GM10847 (cell line): ENCODE results near the gene CD109.

ENCODE experiments used
- POLR2A ChIP-seq: IDR thresholded peaks from 2 replicates; pipeline ENCODE4 v1.6.1; 2011; ENCODE audit not compliant: insufficient read length; ENCODE audit errors: extremely low read depth

CD109 gene

DNA sequence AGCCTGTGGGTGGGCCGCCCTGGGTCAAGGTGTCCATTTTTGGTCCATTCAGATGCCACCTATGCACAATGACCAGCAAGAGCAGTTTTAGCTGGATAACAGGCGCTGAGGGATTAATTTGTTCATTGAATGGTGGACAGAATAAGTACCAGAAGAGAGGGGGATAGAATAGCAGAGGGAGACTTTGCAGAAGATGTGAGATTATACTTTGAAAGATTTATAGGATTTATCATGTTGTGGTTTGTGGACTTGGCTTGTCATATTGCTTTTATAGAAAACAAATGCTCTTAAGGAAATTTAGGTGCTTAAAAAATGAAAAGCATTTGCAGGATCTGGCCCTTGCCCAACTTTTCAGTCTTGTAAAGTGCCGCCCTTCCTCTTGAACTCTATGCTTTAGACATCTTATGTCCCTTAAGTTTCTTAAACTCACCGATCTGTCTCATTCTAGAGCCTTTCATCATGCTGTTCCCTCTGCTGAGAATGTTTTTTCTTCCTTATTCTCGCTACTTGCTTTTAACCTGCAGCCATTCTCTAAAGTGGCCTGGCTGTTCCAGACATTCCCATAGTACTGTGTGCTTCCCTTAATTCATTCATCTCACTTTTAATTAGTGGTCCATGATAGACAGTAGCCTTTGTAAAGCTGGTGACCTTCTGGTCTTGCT, 42.5 kb downstream of the CD109 start:
- no peak for TF ChIP-seq POLR2A

GRCh38 chr6:73739096-73739495, 43.1 kb downstream of the CD109 start:
- TF ChIP-seq POLR2A = no peak

GRCh38 chr6:73742433-73742832, 46.4 kb downstream of the CD109 start:
- no peak for TF ChIP-seq POLR2A

DNA sequence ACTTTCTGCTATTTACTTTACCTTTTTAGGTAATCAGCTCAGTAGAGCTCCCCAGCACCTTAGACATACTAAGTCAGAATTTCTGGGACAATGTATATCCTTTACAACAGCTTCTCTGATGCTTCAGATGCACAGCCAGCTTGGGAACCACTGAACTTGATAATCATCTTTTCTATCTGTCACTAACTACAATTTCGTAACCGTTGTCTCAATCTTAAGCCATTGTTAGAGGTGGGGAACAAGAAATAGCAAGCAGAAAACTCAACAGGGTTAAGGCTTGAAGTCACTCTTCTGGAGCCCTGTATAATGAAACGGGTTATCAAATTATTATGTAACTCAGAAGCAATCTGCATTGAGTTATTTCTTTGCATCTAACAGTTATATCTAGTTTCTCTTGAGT, 47.1 kb downstream of the CD109 start:
- TF ChIP-seq POLR2A = no peak

DNA sequence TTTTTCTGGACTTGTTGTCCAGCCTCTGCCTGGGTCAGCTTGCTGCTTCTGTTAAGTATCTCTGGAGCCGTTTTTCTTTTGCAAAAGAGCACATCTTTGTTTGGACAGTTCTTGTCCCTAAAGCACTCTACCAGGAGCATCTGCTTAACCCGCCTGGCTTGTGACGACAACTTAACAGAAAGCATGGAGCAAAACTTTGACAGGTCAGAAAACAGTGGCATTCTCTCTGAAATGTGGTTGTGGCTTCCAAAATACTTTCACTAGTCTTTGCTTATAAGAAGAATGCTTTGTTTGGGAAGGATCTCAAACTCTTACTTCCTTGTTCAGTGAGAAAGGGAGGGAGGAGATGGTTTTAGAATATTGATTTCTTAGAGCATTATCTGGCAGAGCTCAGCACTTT, 47.6 kb downstream of the CD109 start:
- no peak for TF ChIP-seq POLR2A

GRCh38 chr6:73746787-73747186, 50.8 kb downstream of the CD109 start:
- no peak for TF ChIP-seq POLR2A

GRCh38 chr6:73747289-73747688, 51.3 kb downstream of the CD109 start:
- no peak for TF ChIP-seq POLR2A

- no peak for TF ChIP-seq POLR2A
These were observed 56.9 kb downstream of the CD109 start for GRCh38 chr6:73752943-73753342.

GRCh38 chr6:73766040-73766439, 70.0 kb downstream of the CD109 start:
- TF ChIP-seq POLR2A = no peak

DNA sequence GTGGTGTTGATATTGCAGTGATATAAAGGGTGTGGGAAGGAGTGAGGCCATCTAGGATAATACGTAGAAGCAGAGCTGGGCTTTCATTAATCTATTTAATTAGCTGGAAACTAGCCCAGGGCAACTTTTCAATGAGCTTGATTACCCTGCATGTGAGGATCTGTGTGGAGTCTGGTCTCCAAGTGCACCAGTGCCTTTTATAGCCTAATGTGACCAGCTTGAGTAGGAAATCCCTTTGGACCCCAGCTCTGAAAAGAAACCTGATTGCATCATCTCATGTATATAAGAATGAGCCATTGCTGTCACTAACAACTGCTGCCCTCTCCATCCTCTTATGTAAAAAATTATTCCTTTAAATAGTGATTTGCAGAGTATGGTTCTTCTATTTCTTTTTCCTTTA, 72.6 kb downstream of the CD109 start:
- TF ChIP-seq POLR2A = no peak

DNA sequence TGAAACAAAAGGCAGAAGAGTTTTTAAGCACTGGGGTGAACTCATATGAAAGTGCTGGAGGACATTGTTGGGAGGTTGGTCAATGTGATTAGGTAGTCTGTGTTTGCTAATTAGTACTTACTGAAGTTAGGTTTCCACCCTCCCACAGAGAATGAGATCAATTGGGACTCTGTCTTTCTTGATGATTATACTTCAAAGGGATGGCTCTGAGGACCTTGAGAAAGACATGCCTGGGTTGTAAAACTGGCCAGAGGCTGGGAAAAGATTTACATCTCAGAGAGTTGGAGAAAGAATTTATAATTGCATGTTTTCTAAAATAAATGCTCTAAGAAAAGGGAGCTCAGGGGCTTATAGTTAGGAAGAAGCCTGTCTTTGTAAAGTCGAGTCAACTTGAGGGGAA, 74.0 kb downstream of the CD109 start:
- no peak for TF ChIP-seq POLR2A

DNA sequence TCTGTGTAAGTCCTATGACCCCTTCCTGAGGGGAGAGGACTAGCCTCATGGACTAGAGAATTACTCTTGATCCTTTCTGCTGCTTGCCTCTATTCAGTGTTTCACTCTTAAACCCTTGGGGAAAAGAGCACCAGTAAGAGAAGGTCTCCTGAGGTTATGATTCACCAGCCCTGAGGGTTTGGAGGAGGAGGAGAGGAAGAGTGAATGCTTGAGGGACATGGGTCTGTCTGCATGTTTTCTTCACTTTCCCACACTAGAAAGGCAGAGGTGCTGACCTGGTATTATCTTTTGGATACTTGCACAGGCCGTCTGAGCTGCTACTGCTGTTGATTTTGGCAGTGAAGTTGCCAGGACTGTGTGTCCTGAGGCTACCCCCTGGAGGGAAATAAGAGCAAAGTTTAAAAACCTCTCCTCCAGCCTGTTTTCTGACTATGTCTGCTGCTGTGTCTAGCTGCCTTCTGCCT, 78.3 kb downstream of the CD109 start:
- no peak for TF ChIP-seq POLR2A

GRCh38 chr6:73779943-73780342, 83.9 kb downstream of the CD109 start:
- no peak for TF ChIP-seq POLR2A

DNA sequence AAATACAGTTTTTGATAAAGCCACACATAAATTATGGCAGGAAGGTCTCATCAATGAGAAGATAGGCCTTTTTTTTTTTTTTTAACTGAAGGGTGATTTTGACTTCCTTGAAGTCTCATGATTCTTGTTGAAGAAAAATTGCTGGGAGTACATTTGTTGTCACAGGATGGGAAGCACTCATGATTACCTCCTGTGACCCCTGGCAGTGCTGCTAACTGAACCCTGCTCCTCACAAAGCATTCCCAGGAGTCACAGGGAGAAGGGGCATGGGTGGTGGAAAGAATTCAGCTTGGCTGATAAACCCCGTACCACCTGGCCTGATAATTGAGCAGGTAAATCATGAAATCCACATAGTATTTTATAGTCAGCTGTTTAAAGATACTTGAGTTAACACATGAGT, 86.9 kb downstream of the CD109 start:
- no peak for TF ChIP-seq POLR2A

GRCh38 chr6:73784726-73785505, 88.9 kb downstream of the CD109 start:
- TF ChIP-seq POLR2A = no peak

DNA sequence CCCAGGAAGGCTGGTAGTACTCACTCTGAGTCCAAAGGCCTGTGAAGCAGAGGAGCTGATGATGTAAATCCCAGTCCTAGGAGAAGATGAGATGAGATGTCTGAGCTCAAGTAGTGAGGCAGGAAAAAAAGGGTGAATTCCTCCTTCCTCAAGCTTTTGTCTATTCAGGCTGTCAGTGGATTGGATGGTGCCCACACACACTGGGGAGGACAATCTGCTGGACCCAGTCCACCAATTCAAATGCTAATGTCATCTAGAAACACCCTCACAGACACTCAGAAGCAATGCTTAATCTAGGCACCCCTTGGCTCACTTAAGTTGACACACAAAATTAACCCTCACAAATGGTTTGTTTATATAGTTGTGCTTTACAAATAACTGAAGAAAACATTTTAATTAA, 94.6 kb downstream of the CD109 start:
- no peak for TF ChIP-seq POLR2A

DNA sequence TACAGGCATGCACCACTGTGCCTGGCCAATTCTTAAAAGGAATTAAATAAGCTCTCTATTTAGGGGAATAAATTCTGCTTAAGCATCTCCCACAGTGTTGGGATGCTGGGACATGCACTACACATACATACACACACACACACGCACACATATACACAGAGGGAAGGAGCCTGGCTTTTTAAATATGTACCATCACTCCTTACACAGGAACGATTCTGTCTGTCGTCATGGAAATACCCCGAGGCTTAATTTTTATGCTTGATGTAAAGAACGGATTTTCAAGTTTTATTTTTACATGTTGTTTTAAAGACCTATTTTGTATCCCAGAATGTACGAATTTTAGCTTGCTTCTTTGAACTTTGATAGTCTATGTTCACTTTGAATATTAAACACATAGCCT, 95.3 kb downstream of the CD109 start:
- TF ChIP-seq POLR2A = no peak
